Keratinocyte (primary cell): ENCODE results near the gene SCN1B.

Experiments
- CTCF ChIP-seq, 3 experiments: IDR thresholded peaks in 1 of 3; conservative IDR thresholded peaks in 1 of 3; optimal IDR thresholded peaks in 1 of 3; 2 replicates in 2 of 3; 3 replicates in 1 of 3; pipeline versions ENCODE3 to v1.5.1; 2011; ENCODE audit warnings: low read length in 3 of 3, mild to moderate bottlenecking in 3 of 3, moderate library complexity in 2 of 3, control low read depth in 1 of 3, inconsistent platforms in 1 of 3; ENCODE audit not compliant: insufficient read depth in 2 of 3; ENCODE audit errors: extremely low read depth in 1 of 3
- EZH2 ChIP-seq: IDR thresholded peaks from one replicate; pipeline ENCODE4 v1.6.1; 2012; ENCODE audit warnings: inconsistent platforms, mild to moderate bottlenecking, low read length, moderate library complexity

DNA sequence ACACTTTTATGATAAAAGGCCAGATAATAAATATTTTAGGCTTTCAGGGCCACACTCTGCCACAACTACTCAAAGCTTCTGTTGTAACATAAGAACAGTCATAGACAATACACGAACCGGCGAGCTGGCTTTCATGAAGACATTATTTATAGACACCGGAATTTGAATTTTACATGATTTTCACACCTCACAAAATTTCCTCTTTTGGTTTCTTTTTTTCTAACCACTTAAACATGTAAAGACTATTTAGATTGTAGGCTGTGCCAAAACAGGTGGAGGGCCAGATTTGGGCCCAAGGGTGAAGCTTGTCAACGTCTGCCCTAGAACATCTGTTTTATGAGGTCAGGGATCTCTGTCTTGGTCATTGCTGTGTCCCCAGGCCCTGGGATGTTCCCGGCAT is 55.7 kb downstream of the SCN1B start:
- TF ChIP-seq CTCF (optimal IDR thresholded peaks at IDR 0.05 in 1 of 3, IDR thresholded peaks at IDR 0.05 in 1 of 3, conservative IDR thresholded peaks at IDR 0.05 in 1 of 3; ENCODE audit: extremely low read depth in 1 of 3, insufficient read depth in 2 of 3, low read length in 3 of 3) (no peak), EZH2 (no peak)
